Body of pancreas (tissue), 4 donors: ENCODE data around the gene PTTG1IP. TPM values are rescaled to one million over a fixed set of nuclear protein-coding genes. Genes with fewer than 3 reads are reported as not detected.

Experiments
- ATAC-seq: fragments of 150-250 bp; one replicate; pipeline ENCODE4 v1.9.1; 2016
- DNase-seq, 4 donors: peaks; one replicate each; pipeline ENCODE4 v3.0.0-alpha.2; 2019
- H3K27ac ChIP-seq, 4 donors: fragments of 200-600 bp; sonication (generic); 1 replicate in 3 of 4; 2 replicates in 1 of 4; pipeline versions ENCODE4 v1.5.1 to v1.6.1; 2016 to 2019; ENCODE audit warnings: mild to moderate bottlenecking in 1 of 4, mixed read lengths in 1 of 4, moderate library complexity in 1 of 4
- H3K27me3 ChIP-seq, 2 donors: fragments of 200-600 bp; sonication (generic); one replicate each; pipeline ENCODE4 v1.6.0; 2016; ENCODE audit warnings: mild to moderate bottlenecking in 1 of 2
- H3K36me3 ChIP-seq, 2 donors: fragments of 200-600 bp; sonication (generic); replicated peaks in 1 of 2; 2 replicates each; pipeline ENCODE4 v1.5.1; 2016; ENCODE audit warnings: low read depth in 2 of 2; ENCODE audit not compliant: insufficient read depth in 1 of 2
- H3K4me1 ChIP-seq: fragments of 200-600 bp; sonication (generic); one replicate; pipeline ENCODE4 v1.6.0; 2016
- H3K4me3 ChIP-seq, 2 donors: fragments of 200-600 bp; sonication (generic); 1 replicate in 1 of 2; 2 replicates in 1 of 2; pipeline ENCODE4 v1.5.1; 2016 to 2019
- H3K9me3 ChIP-seq, 3 donors: fragments of 200-600 bp; sonication (generic); 1 replicate in 2 of 3; 2 replicates in 1 of 3; pipeline ENCODE4 v1.5.1; 2016
- POLR2A ChIP-seq, 3 donors: fragments of 450-650 bp; IDR thresholded peaks; one replicate each; pipeline ENCODE4 v1.6.1; 2016; ENCODE audit warnings: antibody characterized with exemption in 3 of 3, mild to moderate bottlenecking in 2 of 3
- WGBS, 2 donors: methylation state at CpG; one replicate each; pipeline ENCODE4 v1.1.5; 2017; 5-methylcytosine and 5-hydroxymethylcytosine counted together
- intact Hi-C: fragments of 100-400 bp; cut with DNase I; formaldehyde crosslinking; loops from one replicate; pipeline ENCODE4 v1.15.1; 2023
- total RNA-seq, 2 donors: library from RNA; depleted of rRNA; stranded (reverse); fragments of >200 nt; gene quantifications; one replicate each; pipeline ENCODE4 v1.1.0, GENCODE V29; 2016
- TF ChIP-seq, protein P1 (sequence below), 7 experiments: fragments of 450-650 bp in 4 of 7; fragments of 200-600 bp in 3 of 7; sonication (generic) in 3 of 7; IDR thresholded peaks; one replicate each; pipeline ENCODE4 v1.5.1; 2016 to 2019; ENCODE audit warnings: antibody characterized with exemption in 7 of 7

Gene PTTG1IP
- total RNA-seq, 2 donors from 2014 or later, result 71.5 to 106 TPM

DNA sequence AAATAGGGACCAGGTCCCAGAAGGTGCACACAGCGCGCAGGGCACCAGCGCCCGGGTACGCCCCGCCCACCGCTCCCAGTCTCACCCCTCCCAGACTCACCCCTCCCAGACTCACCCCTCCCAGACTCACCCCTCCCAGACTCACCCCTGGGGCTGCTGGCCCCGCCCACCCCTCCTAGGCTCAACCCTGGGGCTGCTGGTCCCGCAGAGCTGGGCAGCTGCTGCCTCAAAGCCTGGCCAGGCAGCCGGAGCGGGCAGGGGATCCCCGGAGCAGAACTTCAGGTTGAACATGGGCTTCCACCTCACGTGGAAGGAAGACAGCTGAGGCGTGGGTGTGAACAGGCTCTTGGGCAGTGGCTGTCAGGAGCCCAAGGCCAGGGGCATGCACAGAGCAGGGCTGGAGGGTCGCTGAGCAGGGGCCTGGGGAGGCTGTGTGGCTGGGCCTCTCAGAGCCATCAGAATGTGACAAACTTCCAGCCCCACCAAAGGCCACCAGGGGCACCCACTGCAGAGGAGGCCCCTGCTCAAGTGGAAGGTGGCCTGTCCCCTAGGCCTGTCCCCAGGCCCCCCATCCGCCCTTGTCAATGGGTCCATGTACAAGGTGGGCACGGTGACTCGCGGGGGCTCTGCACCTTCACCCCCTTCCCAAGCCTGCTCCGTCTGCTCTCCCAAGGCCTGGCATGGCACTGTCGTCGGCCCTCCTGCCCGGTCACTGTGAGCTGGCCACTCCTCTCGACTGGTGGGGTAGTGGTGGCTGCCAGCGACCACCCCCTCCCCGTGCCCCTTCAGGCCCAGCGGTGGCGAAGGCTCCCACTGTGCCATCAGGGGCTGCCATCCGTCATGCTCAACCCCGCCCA is 35.2 kb downstream of the PTTG1IP start:
- Histone ChIP-seq H3K27me3 (no peaks in the 10 kb centered on the region), H3K36me3 (no peaks in the 10 kb centered on the region), H3K4me1 (no peaks in the 10 kb centered on the region), H3K27ac (no peak overlapping the region), H3K4me3 (no peak overlapping the region), H3K9me3 (no peaks in the 10 kb centered on the region)
- 76 to 85% methylated on average over 15 to 23 of the region's 30 CpGs for WGBS, 2 donors
- TF ChIP-seq, protein P1, sequence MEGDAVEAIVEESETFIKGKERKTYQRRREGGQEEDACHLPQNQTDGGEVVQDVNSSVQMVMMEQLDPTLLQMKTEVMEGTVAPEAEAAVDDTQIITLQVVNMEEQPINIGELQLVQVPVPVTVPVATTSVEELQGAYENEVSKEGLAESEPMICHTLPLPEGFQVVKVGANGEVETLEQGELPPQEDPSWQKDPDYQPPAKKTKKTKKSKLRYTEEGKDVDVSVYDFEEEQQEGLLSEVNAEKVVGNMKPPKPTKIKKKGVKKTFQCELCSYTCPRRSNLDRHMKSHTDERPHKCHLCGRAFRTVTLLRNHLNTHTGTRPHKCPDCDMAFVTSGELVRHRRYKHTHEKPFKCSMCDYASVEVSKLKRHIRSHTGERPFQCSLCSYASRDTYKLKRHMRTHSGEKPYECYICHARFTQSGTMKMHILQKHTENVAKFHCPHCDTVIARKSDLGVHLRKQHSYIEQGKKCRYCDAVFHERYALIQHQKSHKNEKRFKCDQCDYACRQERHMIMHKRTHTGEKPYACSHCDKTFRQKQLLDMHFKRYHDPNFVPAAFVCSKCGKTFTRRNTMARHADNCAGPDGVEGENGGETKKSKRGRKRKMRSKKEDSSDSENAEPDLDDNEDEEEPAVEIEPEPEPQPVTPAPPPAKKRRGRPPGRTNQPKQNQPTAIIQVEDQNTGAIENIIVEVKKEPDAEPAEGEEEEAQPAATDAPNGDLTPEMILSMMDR (IDR thresholded peaks at IDR 0.05), result no peak
- no peak for TF ChIP-seq POLR2A (IDR thresholded peaks at IDR 0.05)
- ATAC-seq, result no peak
- DNase-seq, result no peak
- intact Hi-C loops, result no loop called here

DNA sequence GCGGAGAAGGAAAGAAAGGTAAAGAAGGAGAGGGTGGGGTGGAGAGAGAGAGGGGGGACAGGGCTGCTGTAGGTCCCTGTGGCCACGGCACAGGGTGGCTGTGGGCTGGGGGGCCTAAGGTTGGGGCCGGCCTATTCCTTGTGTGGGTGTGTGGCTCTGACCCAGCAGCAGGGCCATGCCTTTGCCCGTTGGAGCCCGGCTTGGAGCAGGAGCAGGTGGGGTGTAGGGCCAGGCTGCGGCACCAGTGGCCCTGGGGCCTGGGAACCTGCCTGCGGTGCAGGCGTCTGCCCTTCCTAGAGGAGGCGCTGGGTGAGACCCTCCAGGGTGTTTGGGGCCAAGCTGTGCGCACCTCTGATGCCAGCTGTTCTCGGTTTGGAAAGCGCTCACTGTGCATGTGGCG is 36.0 kb downstream of the PTTG1IP start:
- H3K9me3 ChIP-seq, result no peaks in the 10 kb centered on the region
- no peak for DNase-seq
- H3K36me3 ChIP-seq, result no peaks in the 10 kb centered on the region
- no peak for TF ChIP-seq POLR2A (IDR thresholded peaks at IDR 0.05)
- TF ChIP-seq, protein P1 (IDR thresholded peaks at IDR 0.05), result no peak
- no peaks in the 10 kb centered on the region for H3K4me1 ChIP-seq
- H3K27me3 ChIP-seq, result no peaks in the 10 kb centered on the region
- H3K27ac ChIP-seq, result no peak overlapping the region
- intact Hi-C loops, result no loop called here
- H3K4me3 ChIP-seq, result no peak overlapping the region
- ATAC-seq, result no peak
- WGBS, 2 donors, result 86 to 94% methylated on average over 4 to 12 of the region's 13 CpGs

DNA sequence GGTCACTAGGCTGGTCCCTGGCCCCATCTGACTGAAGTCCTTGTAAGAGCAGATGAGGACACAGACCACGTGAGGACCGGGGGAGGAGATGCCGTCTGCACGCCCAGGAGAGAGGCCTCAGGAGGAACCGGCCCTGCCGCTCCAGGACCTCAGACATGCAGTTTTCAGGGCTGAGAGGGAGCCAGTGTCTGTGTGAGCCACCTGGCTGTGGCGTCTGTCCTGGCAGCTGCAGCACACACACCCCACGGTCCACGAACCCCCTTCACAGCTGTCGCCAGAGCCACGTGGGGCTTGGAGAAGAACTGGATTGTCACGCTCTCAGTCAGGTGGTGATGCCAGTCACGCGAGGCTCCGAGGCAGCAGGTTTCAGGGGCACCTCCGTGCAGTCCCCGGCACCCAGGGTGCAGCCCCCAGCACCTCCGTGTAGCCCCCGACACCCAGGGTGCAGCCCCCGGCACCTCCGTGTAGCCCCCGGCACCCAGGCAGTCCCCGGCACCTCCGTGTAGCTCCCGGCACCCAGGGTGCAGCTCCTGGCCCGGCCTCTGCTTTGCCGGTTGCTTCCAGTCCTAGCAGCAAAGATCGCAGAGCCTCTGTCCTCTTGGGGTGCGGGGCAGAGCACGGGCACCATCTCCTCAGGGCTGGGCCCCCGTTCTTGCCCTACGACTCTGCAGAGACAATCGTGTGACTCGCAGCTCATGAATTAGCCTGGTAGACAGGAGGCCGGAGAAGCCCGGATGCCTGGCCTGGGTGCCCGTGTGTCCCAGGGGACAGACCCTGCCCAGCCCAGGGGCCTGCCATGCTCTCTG is 36.6 kb downstream of the PTTG1IP start:
- no peak overlapping the region for H3K27ac ChIP-seq
- no peaks in the 10 kb centered on the region for H3K27me3 ChIP-seq
- 64 to 67% methylated on average over 27 to 36 of the region's 37 CpGs for WGBS, 2 donors
- no peak overlapping the region for H3K4me3 ChIP-seq
- intact Hi-C loops, result no loop called here
- ATAC-seq (peak; percentile 33), DNase-seq (peak in 1 of 4 donors; percentile 35)
- H3K4me1 ChIP-seq, result no peaks in the 10 kb centered on the region
- no peaks in the 10 kb centered on the region for H3K36me3 ChIP-seq
- H3K9me3 ChIP-seq, result no peaks in the 10 kb centered on the region
- no peak for TF ChIP-seq POLR2A (IDR thresholded peaks at IDR 0.05)
- TF ChIP-seq, protein P1 (IDR thresholded peaks at IDR 0.05), result no peak

DNA sequence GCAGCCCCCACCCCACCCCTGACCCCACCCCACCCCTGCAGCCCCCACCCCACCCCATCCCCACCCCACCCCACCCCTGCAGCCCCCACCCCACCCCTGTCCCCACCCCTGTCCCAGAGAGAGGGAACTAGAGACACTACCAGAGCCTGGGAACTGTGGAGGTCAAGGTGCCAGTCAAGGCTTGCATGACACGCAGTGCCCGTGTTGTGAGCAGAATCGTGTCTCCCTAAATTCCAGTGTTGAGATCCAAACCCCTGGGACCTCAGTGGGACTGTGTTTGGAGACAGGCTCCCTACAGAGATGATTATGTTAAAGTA is 37.2 kb downstream of the PTTG1IP start:
- 0 to 20% methylated on average over 1 to 3 of the region's 3 CpGs for WGBS, 2 donors

More for the DNA sequence above, 37.2 kb downstream of the PTTG1IP start:
- Histone ChIP-seq H3K9me3 (no peaks in the 10 kb centered on the region), H3K4me1 (no peaks in the 10 kb centered on the region), H3K4me3 (no peak overlapping the region), H3K27ac (no peak overlapping the region), H3K27me3 (no peaks in the 10 kb centered on the region), H3K36me3 (no peaks in the 10 kb centered on the region)
- intact Hi-C loops, result no loop called here
- no peak for ATAC-seq
- no peak for DNase-seq
- TF ChIP-seq, protein P1 (IDR thresholded peaks at IDR 0.05), result no peak
- no peak for TF ChIP-seq POLR2A (IDR thresholded peaks at IDR 0.05)
